MV-4-11 (cell line): ENCODE results near the gene CEP192.
"Not testable (repeated sequence)": the region's sequence is repeated elsewhere in the genome, so short reads cannot be mapped to it uniquely, and the experiment has no call there.

Experiments used
- DNase-seq: peaks from one replicate; lab custom pipeline; 2025; lab: John Stamatoyannopoulos, UW

CEP192 gene

GRCh38 chr18:12993439-12993838 lies 2.3 kb downstream of the CEP192 start:
- no peak for DNase-seq

- DNase-seq: no peak
Measured at GRCh38 chr18:12995424-12995823, 4.3 kb downstream of the CEP192 start.

- DNase-seq: no peak
Measured at GRCh38 chr18:12995952-12996477, 4.9 kb downstream of the CEP192 start.

- no peak for DNase-seq
Measured at GRCh38 chr18:12996661-12997292, 5.6 kb downstream of the CEP192 start.

- not testable (repeated sequence) for DNase-seq
Measured at GRCh38 chr18:12997330-12997729, 6.2 kb downstream of the CEP192 start.

GRCh38 chr18:12998332-12999060 lies 7.3 kb downstream of the CEP192 start:
- DNase-seq: no peak

- peak; percentile 84 for DNase-seq
Measured at GRCh38 chr18:13003466-13003896, 12.3 kb downstream of the CEP192 start.

GRCh38 chr18:13004396-13004795 lies 13.2 kb downstream of the CEP192 start:
- peak; percentile 13 for DNase-seq

GRCh38 chr18:13005289-13005688 lies 14.1 kb downstream of the CEP192 start:
- no peak for DNase-seq

- no peak for DNase-seq
Measured at GRCh38 chr18:13006531-13007247, 15.5 kb downstream of the CEP192 start.

GRCh38 chr18:13007248-13007560 lies 16.0 kb downstream of the CEP192 start:
- DNase-seq: peak; percentile 62

- no peak for DNase-seq
Measured at GRCh38 chr18:13011719-13012118, 20.6 kb downstream of the CEP192 start.

GRCh38 chr18:13014232-13014631 lies 23.1 kb downstream of the CEP192 start:
- no peak for DNase-seq

- no peak for DNase-seq
Measured at GRCh38 chr18:13014818-13015217, 23.7 kb downstream of the CEP192 start.

- DNase-seq: no peak
Measured at GRCh38 chr18:13017247-13017875, 26.2 kb downstream of the CEP192 start.

GRCh38 chr18:13018374-13018773 lies 27.2 kb downstream of the CEP192 start:
- DNase-seq: no peak

GRCh38 chr18:13019301-13019700 lies 28.1 kb downstream of the CEP192 start:
- no peak for DNase-seq

- DNase-seq: no peak
Measured at GRCh38 chr18:13022644-13023043, 31.5 kb downstream of the CEP192 start.

- DNase-seq: no peak
Measured at GRCh38 chr18:13025233-13025632, 34.1 kb downstream of the CEP192 start.

- no peak for DNase-seq
Measured at GRCh38 chr18:13026583-13027270, 35.6 kb downstream of the CEP192 start.

GRCh38 chr18:13028869-13029268 lies 37.7 kb downstream of the CEP192 start:
- no peak for DNase-seq

- DNase-seq: no peak
Measured at GRCh38 chr18:13032173-13032572, 41.0 kb downstream of the CEP192 start.
